Measurements from ENCODE around the gene CDCP1. TPM values are rescaled to one million over a fixed set of nuclear protein-coding genes. Genes with fewer than 3 reads are reported as not detected.

The CDCP1 gene
- total and polyA plus RNA-seq, 4 donors, result 1.6 to 20.7 (median 4.2) TPM

GRCh38 chr3:45123030-45123429 is 23.1 kb downstream of the CDCP1 start:
- Histone ChIP-seq H3K9me3 (ENCODE audit: control insufficient read depth in 4 of 4, insufficient read depth in 3 of 4, low read length in 3 of 4) (no peaks in the 10 kb centered on the region), H3K4me3 (no peak overlapping the region), H3K36me3 (ENCODE audit: control insufficient read depth in 4 of 4, insufficient read depth in 4 of 4, low read length in 4 of 4) (no peaks in the 10 kb centered on the region), H3K9ac (ENCODE audit: insufficient read depth in 1 of 2, low read length in 2 of 2) (no peak overlapping the region), H3K27me3 (ENCODE audit: control insufficient read depth in 3 of 3, insufficient read depth in 3 of 3, low read length in 2 of 3) (no peaks in the 10 kb centered on the region), H3K27ac (ENCODE audit: low read depth in 1 of 2, low read length in 1 of 2) (peak overlapping the region in 1 of 2 donors; percentile 88), H3K4me1 (ENCODE audit: control insufficient read depth in 5 of 5, insufficient read depth in 5 of 5, low read length in 5 of 5) (peaks cover 7 to 18% (median 11%) of the 10 kb centered on the region in 5 donors)
- 49 to 53% methylated on average over 5 of the region's 5 CpGs for WGBS, 2 donors
- DNase-seq (no peak), ATAC-seq (ENCODE audit: insufficient read depth, low FRiP score) (no peak)
- TF ChIP-seq, protein P1, sequence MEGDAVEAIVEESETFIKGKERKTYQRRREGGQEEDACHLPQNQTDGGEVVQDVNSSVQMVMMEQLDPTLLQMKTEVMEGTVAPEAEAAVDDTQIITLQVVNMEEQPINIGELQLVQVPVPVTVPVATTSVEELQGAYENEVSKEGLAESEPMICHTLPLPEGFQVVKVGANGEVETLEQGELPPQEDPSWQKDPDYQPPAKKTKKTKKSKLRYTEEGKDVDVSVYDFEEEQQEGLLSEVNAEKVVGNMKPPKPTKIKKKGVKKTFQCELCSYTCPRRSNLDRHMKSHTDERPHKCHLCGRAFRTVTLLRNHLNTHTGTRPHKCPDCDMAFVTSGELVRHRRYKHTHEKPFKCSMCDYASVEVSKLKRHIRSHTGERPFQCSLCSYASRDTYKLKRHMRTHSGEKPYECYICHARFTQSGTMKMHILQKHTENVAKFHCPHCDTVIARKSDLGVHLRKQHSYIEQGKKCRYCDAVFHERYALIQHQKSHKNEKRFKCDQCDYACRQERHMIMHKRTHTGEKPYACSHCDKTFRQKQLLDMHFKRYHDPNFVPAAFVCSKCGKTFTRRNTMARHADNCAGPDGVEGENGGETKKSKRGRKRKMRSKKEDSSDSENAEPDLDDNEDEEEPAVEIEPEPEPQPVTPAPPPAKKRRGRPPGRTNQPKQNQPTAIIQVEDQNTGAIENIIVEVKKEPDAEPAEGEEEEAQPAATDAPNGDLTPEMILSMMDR (IDR thresholded peaks at IDR 0.05; ENCODE audit: control extremely low read depth, extremely low read depth), result no peak

GRCh38 chr3:45120359-45121158 is 25.6 kb downstream of the CDCP1 start:
- Histone ChIP-seq H3K9ac (ENCODE audit: insufficient read depth in 1 of 2, low read length in 2 of 2) (no peak overlapping the region), H3K27ac (ENCODE audit: low read depth in 1 of 2, low read length in 1 of 2) (peak overlapping the region in 1 of 2 donors; percentile 55)
- no peak for ATAC-seq (ENCODE audit: insufficient read depth, low FRiP score)

DNA sequence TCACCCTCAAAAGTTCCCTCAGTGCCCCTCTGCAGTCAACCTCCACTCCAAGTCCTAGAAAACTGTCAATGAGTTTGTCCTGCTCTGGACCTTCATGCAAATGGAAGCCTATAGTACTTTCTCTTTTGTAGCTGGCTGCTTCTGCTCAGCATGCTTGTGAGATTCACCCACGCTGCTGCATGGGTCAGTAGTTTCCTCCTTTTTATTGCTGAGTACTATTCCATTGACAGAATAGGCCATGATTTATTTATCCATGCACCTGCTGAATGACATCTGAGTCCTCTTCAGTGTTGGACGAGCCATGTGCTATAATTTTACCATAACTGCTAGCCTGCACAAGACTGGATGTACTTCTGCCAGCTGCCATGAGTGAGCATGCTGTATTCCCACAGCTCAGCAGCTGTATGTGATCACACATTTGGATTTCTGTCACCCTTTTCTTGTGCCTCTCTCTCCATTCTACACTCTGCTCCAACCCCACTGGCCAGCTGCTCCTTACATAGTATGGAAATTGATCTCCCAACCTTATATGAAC is 26.3 kb downstream of the CDCP1 start:
- peaks cover 3 to 22% (median 11%) of the 10 kb centered on the region in 5 donors for H3K4me1 ChIP-seq (ENCODE audit: control insufficient read depth in 5 of 5, insufficient read depth in 5 of 5, low read length in 5 of 5)
- ATAC-seq (ENCODE audit: insufficient read depth, low FRiP score) (no peak), DNase-seq (peak; percentile 47 to 78 (median 72))
- no peaks in the 10 kb centered on the region for H3K36me3 ChIP-seq (ENCODE audit: control insufficient read depth in 4 of 4, insufficient read depth in 4 of 4, low read length in 4 of 4)
- 68 to 86% methylated on average over 2 of the region's 2 CpGs for WGBS, 2 donors
- TF ChIP-seq, protein P1 (IDR thresholded peaks at IDR 0.05; ENCODE audit: control extremely low read depth, extremely low read depth), result no peak
- H3K9me3 ChIP-seq (ENCODE audit: control insufficient read depth in 4 of 4, insufficient read depth in 3 of 4, low read length in 3 of 4), result no peaks in the 10 kb centered on the region
- no peak overlapping the region for H3K4me3 ChIP-seq
- H3K27me3 ChIP-seq (ENCODE audit: control insufficient read depth in 3 of 3, insufficient read depth in 3 of 3, low read length in 2 of 3), result no peaks in the 10 kb centered on the region
- peak overlapping the region in 1 of 2 donors; percentile 53 for H3K27ac ChIP-seq (ENCODE audit: low read depth in 1 of 2, low read length in 1 of 2)
- no peak overlapping the region for H3K9ac ChIP-seq (ENCODE audit: insufficient read depth in 1 of 2, low read length in 2 of 2)

More at GRCh38 chr3:45120359-45121158, 25.6 kb downstream of the CDCP1 start:
- Histone ChIP-seq H3K9me3 (ENCODE audit: control insufficient read depth in 4 of 4, insufficient read depth in 3 of 4, low read length in 3 of 4) (no peaks in the 10 kb centered on the region), H3K4me3 (no peak overlapping the region), H3K36me3 (ENCODE audit: control insufficient read depth in 4 of 4, insufficient read depth in 4 of 4, low read length in 4 of 4) (no peaks in the 10 kb centered on the region), H3K27me3 (ENCODE audit: control insufficient read depth in 3 of 3, insufficient read depth in 3 of 3, low read length in 2 of 3) (no peaks in the 10 kb centered on the region), H3K4me1 (ENCODE audit: control insufficient read depth in 5 of 5, insufficient read depth in 5 of 5, low read length in 5 of 5) (peaks cover 5 to 22% (median 11%) of the 10 kb centered on the region in 5 donors)
- 88 to 90% methylated on average over 12 of the region's 12 CpGs for WGBS, 2 donors
- no peak for DNase-seq
- TF ChIP-seq, protein P1 (IDR thresholded peaks at IDR 0.05; ENCODE audit: control extremely low read depth, extremely low read depth), result no peak

All from lung (tissue), 12 donors.